Fibroblast of skin of left quadriceps (primary cell): ENCODE data around the gene IL17RD.
"Not testable (repeated sequence)": the region's sequence is repeated elsewhere in the genome, so short reads cannot be mapped to it uniquely, and the experiment has no call there.

Experiments used
- DNase-seq, 2 experiments: peaks; one replicate each; pipeline ENCODE4 v3.0.0-alpha.2; 2013; ENCODE audit warnings: low read depth in 2 of 2

IL17RD gene

GRCh38 chr3:57093971-57094535 lies 71.1 kb downstream of the IL17RD start:
- DNase-seq = no peak

GRCh38 chr3:57093489-57093888 lies 71.7 kb downstream of the IL17RD start:
- DNase-seq = no peak

GRCh38 chr3:57091521-57092273 lies 73.5 kb downstream of the IL17RD start:
- no peak for DNase-seq

- DNase-seq = no peak
Measured at GRCh38 chr3:57089043-57089442, 76.1 kb downstream of the IL17RD start.

- no peak for DNase-seq
Measured at GRCh38 chr3:57088503-57088902, 76.7 kb downstream of the IL17RD start.

- no peak for DNase-seq
Measured at GRCh38 chr3:57087361-57088092, 77.6 kb downstream of the IL17RD start.

- DNase-seq = no peak
Measured at GRCh38 chr3:57086201-57086600, 79.0 kb downstream of the IL17RD start.

GRCh38 chr3:57085211-57085610 lies 79.9 kb downstream of the IL17RD start:
- DNase-seq = no peak

GRCh38 chr3:57083266-57083995 lies 81.7 kb downstream of the IL17RD start:
- DNase-seq = not testable (repeated sequence)

GRCh38 chr3:57082481-57082880 lies 82.7 kb downstream of the IL17RD start:
- DNase-seq = no peak

GRCh38 chr3:57081173-57081572 lies 84.0 kb downstream of the IL17RD start:
- no peak for DNase-seq

- no peak for DNase-seq
Measured at GRCh38 chr3:57080171-57080570, 85.0 kb downstream of the IL17RD start.

GRCh38 chr3:57079474-57079831 lies 85.7 kb downstream of the IL17RD start:
- no peak for DNase-seq

GRCh38 chr3:57078635-57079473 lies 86.3 kb downstream of the IL17RD start:
- no peak for DNase-seq

- DNase-seq = no peak
Measured at GRCh38 chr3:57078344-57078634, 86.9 kb downstream of the IL17RD start.

GRCh38 chr3:57077630-57078343 lies 87.4 kb downstream of the IL17RD start:
- DNase-seq = no peak

- no peak for DNase-seq
Measured at GRCh38 chr3:57076422-57076951, 88.7 kb downstream of the IL17RD start.

- no peak for DNase-seq
Measured at GRCh38 chr3:57074135-57074534, 91.0 kb downstream of the IL17RD start.

- DNase-seq = no peak
Measured at GRCh38 chr3:57073628-57074027, 91.5 kb downstream of the IL17RD start.

- no peak for DNase-seq
Measured at GRCh38 chr3:57069503-57069902, 95.7 kb downstream of the IL17RD start.
